Naive thymus-derived CD8-positive, alpha-beta T cell (primary cell): ENCODE results near the gene PHLDB3. TPM values are rescaled to one million over a fixed set of nuclear protein-coding genes. Genes with fewer than 3 reads are reported as not detected.
"Not testable (repeated sequence)": the region's sequence is repeated elsewhere in the genome, so short reads cannot be mapped to it uniquely, and the experiment has no call there.

Experiments
- ATAC-seq, 2 donors: fragments of 150-1000 bp; cut with Tn5 transposase in 1 of 2; sonication (Bioruptor Pico), chemical (Tn5 transposase) in 1 of 2; 1 replicate in 1 of 2; 2 replicates in 1 of 2; pipeline ENCODE4 v1.10.0; 2021; ENCODE audit warnings: mild to moderate bottlenecking in 2 of 2, moderate library complexity in 2 of 2
- POLR2A ChIA-PET: fragments of 350-600 bp; sonication (Branson Sonifier 250); formaldehyde crosslinking; loops from one replicate; lab custom pipeline; 2021; ENCODE audit warnings: antibody characterized with exemption; lab: Charles Lee
- DNase-seq, 10 donors: peaks; one replicate each; pipeline versions ENCODE4 v3.0.0 to v3.0.0-alpha.2; 2020 to 2022
- H3K27ac Mint-ChIP-seq, 10 donors: one replicate each; pipeline ENCODE4 v1.8.0; 2020 to 2022; ENCODE audit warnings: mild to moderate bottlenecking in 10 of 10, mixed read lengths in 10 of 10, moderate library complexity in 4 of 10, inconsistent platforms in 1 of 10
- H3K27me3 Mint-ChIP-seq, 5 donors: one replicate each; pipeline ENCODE4 v1.8.0; 2021 to 2022; ENCODE audit warnings: mixed read lengths in 5 of 5
- H3K36me3 Mint-ChIP-seq, 3 donors: one replicate each; pipeline ENCODE4 v1.8.0; 2020 to 2022; ENCODE audit warnings: mixed read lengths in 3 of 3, mild to moderate bottlenecking in 2 of 3, inconsistent platforms in 1 of 3
- H3K4me1 Mint-ChIP-seq, 4 donors: one replicate each; pipeline ENCODE4 v1.8.0; 2021 to 2022; ENCODE audit warnings: mixed read lengths in 4 of 4
- H3K4me3 Mint-ChIP-seq, 10 donors: one replicate each; pipeline ENCODE4 v1.8.0; 2020 to 2022; ENCODE audit warnings: mild to moderate bottlenecking in 10 of 10, mixed read lengths in 10 of 10, moderate library complexity in 6 of 10, inconsistent platforms in 1 of 10
- H3K9me3 Mint-ChIP-seq, 9 donors: one replicate each; pipeline ENCODE4 v1.8.0; 2020 to 2022; ENCODE audit warnings: mixed read lengths in 9 of 9, mild to moderate bottlenecking in 3 of 9, inconsistent platforms in 1 of 9, moderate library complexity in 1 of 9
- polyA plus RNA-seq, 3 donors: library from polyadenylated mRNA; unstranded; fragments of 300-500 nt; fragmentation: Illumina TruSeq; gene quantifications; one replicate each; pipeline ENCODE4 v1.2.3, GENCODE V29; 2021
- total RNA-seq, 8 experiments: library from RNA in 2 of 8; stranded (reverse) in 2 of 8; gene quantifications; one replicate each; pipeline ENCODE4 v1.2.3 and lab custom pipeline; 2021 to 2026

The PHLDB3 gene
- total and polyA plus RNA-seq, 5 experiments from 2014 or later, result 3.5 to 48.6 (median 7.2) TPM

DNA sequence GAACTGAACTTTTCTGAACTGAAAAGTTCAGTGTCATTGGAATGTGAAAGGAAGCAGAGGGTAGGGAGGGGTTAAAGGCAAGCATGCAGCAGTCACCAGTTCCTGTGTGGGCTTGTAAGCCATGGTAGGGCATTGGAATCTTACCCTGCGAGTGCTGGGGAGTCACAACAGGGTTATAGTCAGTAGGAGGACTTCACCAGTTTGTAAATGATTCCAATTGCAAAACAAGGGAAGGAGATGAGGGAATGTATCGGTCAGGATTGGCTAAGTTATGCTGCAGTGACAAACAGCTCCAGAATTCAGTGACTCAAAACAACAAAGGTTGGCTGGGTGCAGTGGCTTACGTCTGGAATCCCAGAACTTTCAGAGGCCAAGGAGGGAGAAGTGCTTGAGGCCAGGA, 52.0 kb downstream of the PHLDB3 start:
- Mint-ChIP-seq H3K27me3 (no peaks in the 10 kb centered on the region), H3K4me1 (peaks cover 0 to 6% (median 5%) of the 10 kb centered on the region in 4 donors), H3K27ac (peak overlapping the region in 3 of 10 donors; percentile 63 to 87 (median 65)), H3K36me3 (peaks cover 0 to 6% (median 4%) of the 10 kb centered on the region in 3 donors), H3K4me3 (no peak overlapping the region), H3K9me3 (peaks cover 0 to 6% (median 0%) of the 10 kb centered on the region in 9 donors)
- DNase-seq, result no peak
- ATAC-seq, result no peak
- POLR2A ChIA-PET, result no interaction called here

DNA sequence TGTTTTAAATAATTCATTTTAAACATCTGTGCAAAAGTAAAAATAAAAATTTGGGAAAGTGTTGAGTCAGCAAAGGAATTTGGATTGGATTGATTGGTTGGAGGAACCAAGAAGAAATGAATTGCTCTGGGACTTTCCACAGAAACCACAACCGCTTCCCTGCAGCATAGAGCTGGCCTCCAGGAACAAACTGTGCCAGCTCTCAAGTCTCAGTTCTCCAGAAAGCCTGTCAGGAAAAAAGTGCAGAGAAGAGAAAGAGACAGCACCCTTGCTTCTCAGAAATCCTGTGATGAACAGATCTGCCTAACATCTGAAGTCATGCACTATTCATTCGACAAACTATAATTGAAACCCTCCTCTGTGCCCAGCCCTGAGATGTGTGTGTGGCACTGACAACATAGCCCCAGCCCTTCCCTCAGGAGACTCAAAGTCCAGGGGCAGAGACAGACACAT, 54.0 kb downstream of the PHLDB3 start:
- H3K9me3 Mint-ChIP-seq, result peaks cover 0 to 6% (median 0%) of the 10 kb centered on the region in 9 donors
- peaks cover 8 to 18% (median 8%) of the 10 kb centered on the region in 4 donors for H3K4me1 Mint-ChIP-seq
- H3K36me3 Mint-ChIP-seq, result peaks cover 0 to 6% (median 4%) of the 10 kb centered on the region in 3 donors
- DNase-seq, result no peak
- peak overlapping the region in 3 of 10 donors; percentile 20 to 62 (median 24) for H3K27ac Mint-ChIP-seq
- no peak overlapping the region for H3K4me3 Mint-ChIP-seq
- POLR2A ChIA-PET, result interaction anchor here (0.7 kb wide), 1 partner anchor 14 kb away, joined by 3 read pairs; no protein-coding TSS in a partner anchor
- no peaks in the 10 kb centered on the region for H3K27me3 Mint-ChIP-seq
- ATAC-seq, result no peak

DNA sequence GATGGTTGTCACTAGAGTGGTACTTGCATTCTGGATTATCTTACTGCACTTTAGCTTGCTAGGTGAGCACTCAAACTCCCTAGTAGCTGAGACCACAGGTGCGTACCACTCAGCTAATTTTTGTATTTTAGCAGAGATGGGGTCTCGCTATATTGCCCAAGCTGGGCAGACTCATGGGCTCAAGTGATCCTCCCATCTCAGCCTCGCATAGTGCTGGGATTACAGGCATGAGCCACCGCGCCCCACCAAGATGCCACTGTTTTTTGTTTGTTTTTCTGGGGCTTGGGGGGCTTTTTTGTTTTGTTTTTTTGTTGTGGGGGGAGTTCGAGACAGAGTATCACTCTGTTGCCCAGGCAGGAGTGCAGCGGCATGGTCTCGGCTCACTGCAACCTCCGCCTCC, 56.9 kb downstream of the PHLDB3 start:
- Mint-ChIP-seq H3K9me3 (peaks cover 0 to 5% (median 0%) of the 10 kb centered on the region in 9 donors), H3K36me3 (peaks cover 0 to 6% (median 4%) of the 10 kb centered on the region in 3 donors), H3K4me1 (peaks cover 15 to 36% (median 21%) of the 10 kb centered on the region in 4 donors), H3K27me3 (no peaks in the 10 kb centered on the region), H3K4me3 (no peak overlapping the region), H3K27ac (peak overlapping the region in 2 of 10 donors; percentile 32 to 47)
- DNase-seq, result no peak
- no peak for ATAC-seq
- POLR2A ChIA-PET, result interaction anchor here (0.6 to 5.1 kb wide), 14 partner anchors 16 to 147 kb away, joined by 3 to 52 read pairs (median 6); partner anchors contain the start of genes IRGQ, LYPD3, PHLDB3 and ZNF575

DNA sequence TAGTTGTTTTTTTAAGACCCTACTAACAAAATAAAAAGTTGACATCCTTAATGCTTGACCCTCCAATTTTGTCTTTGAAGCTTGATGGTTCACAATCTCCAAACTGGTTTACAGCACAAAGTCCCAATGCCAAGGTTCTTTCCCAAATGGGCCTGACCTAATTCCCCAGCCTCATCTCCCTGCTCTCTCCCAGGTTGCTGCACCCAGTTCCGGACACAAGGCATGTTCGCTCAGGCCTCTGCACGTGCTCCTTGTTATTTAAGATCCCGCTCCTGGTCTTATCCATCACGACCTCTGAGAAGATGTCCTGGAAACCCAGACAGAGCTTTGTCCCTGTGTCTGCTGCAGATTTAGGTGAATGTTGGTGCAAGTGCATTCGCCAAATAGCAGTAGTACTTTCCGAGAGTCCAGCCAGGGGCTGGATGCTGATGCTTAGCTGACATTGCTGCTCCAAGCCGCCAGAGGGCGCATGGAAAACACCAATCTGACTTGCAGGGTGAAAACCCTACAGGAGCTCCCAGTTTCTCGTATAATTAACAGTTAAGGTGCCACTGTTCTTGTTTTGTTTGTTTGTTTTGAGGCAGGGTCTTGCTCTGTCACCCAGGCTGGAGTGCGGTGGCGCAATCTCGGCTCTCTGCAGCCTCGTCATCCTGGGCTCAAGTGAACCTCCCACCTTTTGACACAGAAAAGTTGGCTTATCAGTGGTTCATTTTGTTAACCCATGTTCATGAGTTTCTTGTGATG, 57.6 kb downstream of the PHLDB3 start:
- peak; percentile 69 to 89 (median 78) for DNase-seq
- peak; percentile 84 to 95 for ATAC-seq
- Mint-ChIP-seq H3K9me3 (no peaks in the 10 kb centered on the region), H3K27ac (peak overlapping the region; percentile 13 to 90 (median 80)), H3K4me3 (no peak overlapping the region), H3K27me3 (no peaks in the 10 kb centered on the region), H3K4me1 (peaks cover 12 to 37% (median 21%) of the 10 kb centered on the region in 4 donors), H3K36me3 (no peaks in the 10 kb centered on the region)
- POLR2A ChIA-PET, result interaction anchor here (0.6 to 5.1 kb wide), 16 partner anchors 8 to 148 kb away, joined by 3 to 52 read pairs (median 6); partner anchors contain the start of genes IRGQ, LYPD3, PHLDB3 and ZNF575

DNA sequence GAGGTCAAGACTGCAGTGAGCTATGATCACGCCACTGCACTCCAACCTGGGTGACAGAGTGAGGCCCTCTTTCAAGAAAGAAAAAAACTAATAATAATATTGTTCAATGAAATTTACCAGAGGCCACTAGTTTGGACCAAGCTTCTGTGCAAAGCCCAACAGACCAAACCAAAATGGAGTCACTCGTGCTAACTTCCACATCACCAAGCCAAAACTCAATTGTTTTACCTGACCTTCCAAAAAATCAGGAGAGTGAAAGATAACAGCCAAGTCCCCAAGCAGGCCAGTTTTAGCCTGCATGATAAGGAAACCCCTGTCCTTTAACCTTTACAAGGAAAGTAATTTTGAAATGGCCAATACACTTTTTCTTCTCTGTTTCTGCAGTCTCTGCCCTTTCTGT, 59.1 kb downstream of the PHLDB3 start:
- Mint-ChIP-seq H3K36me3 (no peaks in the 10 kb centered on the region), H3K4me3 (no peak overlapping the region), H3K27me3 (no peaks in the 10 kb centered on the region), H3K4me1 (peaks cover 13 to 39% (median 28%) of the 10 kb centered on the region in 4 donors), H3K9me3 (peaks cover 0 to 5% (median 0%) of the 10 kb centered on the region in 9 donors), H3K27ac (peak overlapping the region in 7 of 10 donors; percentile 31 to 91 (median 69))
- no peak for ATAC-seq
- POLR2A ChIA-PET, result interaction anchor here (1.2 to 5.1 kb wide), 2 partner anchors 18 to 74 kb away, joined by 6 to 52 read pairs; no protein-coding TSS in a partner anchor
- no peak for DNase-seq

DNA sequence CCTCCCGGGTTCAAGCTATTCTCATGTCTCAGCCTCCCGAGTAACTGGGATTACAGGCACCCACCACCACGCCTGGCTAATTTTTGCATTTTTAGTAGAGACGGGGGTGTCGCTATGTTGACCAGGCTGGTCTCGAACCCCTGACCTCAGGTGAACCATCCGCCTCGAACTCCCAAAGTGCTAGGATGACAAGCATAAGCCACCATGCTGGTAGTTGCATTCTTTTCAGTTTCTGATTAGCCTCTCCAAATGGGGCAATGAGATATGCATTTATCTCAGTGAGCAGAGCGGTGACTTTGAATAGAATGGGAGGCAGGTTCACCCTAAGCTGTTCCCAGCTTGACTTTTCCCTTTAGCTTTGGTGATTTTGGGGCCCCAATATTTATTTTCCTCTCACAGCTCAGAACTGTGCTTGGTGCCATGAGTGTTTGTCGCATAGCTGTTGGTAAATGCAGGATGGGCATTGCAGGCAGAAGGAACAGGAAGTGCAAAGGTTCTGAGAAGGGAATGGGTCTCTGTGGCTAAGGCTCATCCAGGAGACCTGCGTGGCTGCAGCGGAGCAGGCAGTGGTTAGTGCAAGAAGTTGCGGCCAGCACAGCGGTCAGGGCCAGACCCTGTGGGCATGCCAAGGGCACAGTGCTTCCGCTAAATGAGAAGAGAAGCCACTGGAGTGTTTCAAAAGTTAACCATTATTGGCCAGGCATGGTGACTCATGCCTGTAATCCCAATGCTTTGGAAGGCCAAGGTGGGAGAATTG, 59.8 kb downstream of the PHLDB3 start:
- Mint-ChIP-seq H3K27me3 (no peaks in the 10 kb centered on the region), H3K9me3 (peaks cover 0 to 9% (median 0%) of the 10 kb centered on the region in 9 donors), H3K27ac (peak overlapping the region in 7 of 10 donors; percentile 37 to 86 (median 69)), H3K4me3 (no peak overlapping the region), H3K4me1 (peaks cover 14 to 44% (median 33%) of the 10 kb centered on the region in 4 donors), H3K36me3 (no peaks in the 10 kb centered on the region)
- no peak for DNase-seq
- ATAC-seq, result no peak
- POLR2A ChIA-PET, result interaction anchor here (1.2 to 5.1 kb wide), 2 partner anchors 19 to 75 kb away, joined by 6 to 52 read pairs; no protein-coding TSS in a partner anchor

DNA sequence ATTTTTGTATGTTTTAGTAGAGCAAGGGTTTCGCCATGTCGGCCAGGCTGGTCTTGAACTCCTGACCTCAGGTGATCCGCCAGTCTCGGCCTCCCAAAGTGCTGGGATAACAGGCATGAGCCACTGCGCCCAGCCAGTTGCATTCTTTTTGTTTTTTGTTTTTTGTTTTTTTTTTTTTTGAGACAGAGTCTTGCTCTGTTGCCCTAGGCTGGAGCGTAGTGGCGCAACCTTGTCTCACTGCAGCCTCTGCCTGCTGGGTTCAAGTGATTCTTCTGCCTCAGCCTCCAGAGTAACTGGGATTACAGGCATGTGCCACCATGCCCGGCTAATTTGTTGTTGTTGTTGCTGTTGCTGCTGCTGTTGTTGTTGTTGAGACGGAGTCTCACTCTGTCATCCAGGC, 60.5 kb downstream of the PHLDB3 start:
- not testable (repeated sequence) for H3K4me3 Mint-ChIP-seq, DNase-seq, H3K9me3 Mint-ChIP-seq, H3K27me3 Mint-ChIP-seq, H3K36me3 Mint-ChIP-seq, ATAC-seq
- Mint-ChIP-seq H3K4me1 (peaks cover 14 to 51% (median 39%) of the 10 kb centered on the region in 4 donors), H3K27ac (peak overlapping the region in 4 of 10 donors; percentile 8 to 86 (median 54))
- POLR2A ChIA-PET, result interaction anchor here (5.1 kb wide), 1 partner anchor 75 kb away, joined by 52 read pairs; no protein-coding TSS in a partner anchor

DNA sequence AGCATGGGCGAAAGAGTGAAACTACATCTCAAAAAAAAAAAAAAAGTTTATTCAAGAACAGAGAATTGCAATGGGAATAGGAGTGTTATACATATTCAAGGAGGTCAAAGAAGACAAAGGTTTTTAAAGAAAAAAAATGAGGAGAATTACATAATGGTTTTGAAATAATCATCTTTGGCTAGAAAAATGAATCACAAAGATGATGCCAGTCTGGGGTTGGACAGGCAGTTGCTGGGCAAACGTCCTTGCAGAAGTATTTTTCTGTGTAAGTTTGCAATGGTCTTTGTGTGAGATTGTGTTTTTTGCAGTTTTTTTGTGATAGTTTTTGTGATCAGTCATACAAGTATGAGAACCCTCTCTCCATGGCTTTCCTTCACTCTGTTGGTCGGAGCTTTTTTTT, 62.8 kb downstream of the PHLDB3 start:
- Mint-ChIP-seq H3K4me3 (no peak overlapping the region), H3K9me3 (peaks cover 0 to 9% (median 0%) of the 10 kb centered on the region in 9 donors), H3K27ac (peak overlapping the region; percentile 36 to 98 (median 72)), H3K4me1 (peaks cover 19 to 62% (median 52%) of the 10 kb centered on the region in 4 donors), H3K27me3 (no peaks in the 10 kb centered on the region), H3K36me3 (no peaks in the 10 kb centered on the region)
- ATAC-seq (no peak), DNase-seq (no peak)
- POLR2A ChIA-PET, result interaction anchor here (1.1 to 4.4 kb wide), 2 partner anchors 23 to 62 kb away, joined by 3 to 51 read pairs; partner anchors contain the start of genes LYPD3 and PHLDB3

DNA sequence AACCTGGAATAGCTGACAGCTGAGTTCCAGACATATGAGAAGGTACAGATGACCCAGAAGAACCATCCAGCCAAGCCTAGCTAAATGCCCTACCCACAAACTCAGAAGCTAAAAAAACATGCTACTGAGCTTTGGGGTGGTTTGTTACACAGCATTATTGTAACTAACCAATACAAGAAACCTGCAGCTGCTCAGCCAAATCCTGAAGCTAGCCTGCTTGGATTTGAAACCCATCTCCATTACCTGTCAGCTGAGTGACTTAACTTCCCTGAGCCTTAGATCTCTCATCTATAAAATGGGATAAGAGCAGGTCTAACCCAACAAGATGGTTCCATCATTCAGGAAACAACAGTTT, 64.9 kb downstream of the PHLDB3 start:
- Mint-ChIP-seq H3K4me3 (peak overlapping the region in 6 of 10 donors; percentile 36 to 67 (median 57)), H3K4me1 (peaks cover 20 to 68% (median 55%) of the 10 kb centered on the region in 4 donors), H3K9me3 (peaks cover 0 to 9% (median 0%) of the 10 kb centered on the region in 9 donors), H3K36me3 (no peaks in the 10 kb centered on the region), H3K27ac (peak overlapping the region; percentile 37 to 98 (median 90)), H3K27me3 (no peaks in the 10 kb centered on the region)
- POLR2A ChIA-PET, result interaction anchor here (1.0 to 4.4 kb wide), 12 partner anchors 7 to 157 kb away, joined by 3 to 51 read pairs (median 4); partner anchors contain the start of genes IRGQ, LYPD3, PHLDB3 and ZNF575
- DNase-seq (no peak), ATAC-seq (peak in 1 of 2 donors; percentile 24)

DNA sequence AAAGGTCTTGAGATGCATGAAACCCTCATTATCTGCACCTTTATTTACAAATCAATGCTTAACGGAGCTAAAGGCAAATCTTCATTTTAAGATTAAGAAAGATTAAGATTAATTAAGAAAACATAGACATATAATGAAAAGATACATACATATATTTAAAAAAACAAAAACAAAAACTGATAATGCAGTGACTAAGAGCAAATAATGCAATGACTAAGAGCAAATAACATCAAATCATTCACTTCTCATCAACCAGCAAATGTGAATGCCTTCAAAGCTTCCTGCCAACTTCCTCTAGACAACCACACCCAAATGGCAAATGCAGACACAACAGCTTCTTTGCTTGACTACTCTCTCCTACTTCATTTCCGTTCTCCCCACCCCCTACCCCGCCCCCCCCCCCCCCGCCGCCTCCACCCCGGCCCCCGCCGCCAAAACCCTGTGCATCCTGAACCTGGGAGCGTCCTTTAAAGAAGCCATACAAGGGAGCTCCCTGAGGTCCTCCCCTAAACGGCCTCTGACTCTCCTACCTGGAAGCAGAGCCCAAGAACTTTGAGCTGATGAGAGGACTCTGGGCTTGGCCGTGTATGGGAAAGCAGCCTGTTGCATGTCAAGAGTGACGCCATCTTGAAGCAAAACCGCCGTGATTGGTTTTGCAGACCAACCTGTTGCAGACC, 65.4 kb downstream of the PHLDB3 start:
- Mint-ChIP-seq H3K36me3 (no peaks in the 10 kb centered on the region), H3K4me1 (peaks cover 20 to 64% (median 54%) of the 10 kb centered on the region in 4 donors), H3K4me3 (peak overlapping the region; percentile 19 to 67 (median 60)), H3K9me3 (peaks cover 0 to 9% (median 0%) of the 10 kb centered on the region in 9 donors), H3K27ac (peak overlapping the region; percentile 74 to 98 (median 94)), H3K27me3 (no peaks in the 10 kb centered on the region)
- DNase-seq, result peak; percentile 27 to 84 (median 54)
- POLR2A ChIA-PET, result interaction anchor here (0.8 to 4.4 kb wide), 17 partner anchors 7 to 157 kb away, joined by 3 to 51 read pairs (median 4); partner anchors contain the start of genes IRGQ, LYPD3, PHLDB3 and ZNF575
- peak; percentile 93 to 99 for ATAC-seq

DNA sequence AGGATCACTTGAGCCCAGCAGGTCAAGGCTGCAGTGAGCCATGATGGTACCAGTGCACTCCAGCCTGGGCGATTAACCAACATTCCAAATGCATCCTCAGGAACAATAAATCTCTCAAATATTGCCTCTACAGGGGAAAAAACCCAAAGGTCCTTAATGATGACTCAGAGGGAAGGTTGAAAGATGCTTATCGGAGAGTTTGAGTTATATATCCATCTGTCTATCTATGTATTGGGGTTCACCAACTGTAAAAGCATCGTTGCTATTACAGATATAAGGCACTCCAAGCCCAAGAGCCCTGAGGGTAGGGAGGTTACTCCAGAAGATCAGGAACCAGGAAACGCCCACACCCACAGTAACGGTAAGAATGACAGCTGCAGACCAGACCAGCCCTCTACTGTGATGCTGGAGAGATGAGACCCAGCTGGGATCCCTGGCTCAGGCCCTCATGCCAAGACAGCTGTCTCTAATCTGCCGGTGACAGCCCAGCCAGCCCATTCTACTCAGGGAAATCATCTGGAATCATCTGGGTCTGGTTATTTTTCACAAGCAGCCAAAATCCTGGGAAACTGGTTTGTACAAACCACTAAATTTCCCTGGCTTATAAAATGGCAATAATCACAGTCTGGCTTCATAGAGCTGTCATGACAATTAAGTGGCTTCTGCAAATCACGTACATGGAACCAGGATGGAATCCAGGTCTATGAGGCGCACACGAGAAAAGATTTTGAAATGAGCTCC, 66.1 kb downstream of the PHLDB3 start:
- no peak for DNase-seq
- no peak for ATAC-seq
- POLR2A ChIA-PET, result interaction anchor here (0.8 to 4.4 kb wide), 14 partner anchors 7 to 158 kb away, joined by 3 to 51 read pairs (median 4); partner anchors contain the start of genes IRGQ, LYPD3, PHLDB3 and ZNF575
- peak overlapping the region; percentile 74 to 98 (median 94) for H3K27ac Mint-ChIP-seq
- H3K9me3 Mint-ChIP-seq, result peaks cover 0 to 9% (median 0%) of the 10 kb centered on the region in 9 donors
- H3K4me3 Mint-ChIP-seq, result peak overlapping the region in 9 of 10 donors; percentile 19 to 66 (median 56)
- peaks cover 17 to 62% (median 51%) of the 10 kb centered on the region in 4 donors for H3K4me1 Mint-ChIP-seq
- H3K36me3 Mint-ChIP-seq, result no peaks in the 10 kb centered on the region
- H3K27me3 Mint-ChIP-seq, result no peaks in the 10 kb centered on the region
